SU-DHL-6 (cell line): ENCODE results near the gene GOT1.

ENCODE experiments used
- CTCF ChIP-seq: fragments of 200-600 bp; sonication (generic); IDR thresholded peaks from one replicate; pipeline ENCODE4 v1.5.1; 2017; ENCODE audit warnings: antibody characterized with exemption, mild to moderate bottlenecking, low read length, moderate library complexity; ENCODE audit not compliant: insufficient read depth, poor library complexity, severe bottlenecking
- EZH2phosphoT487 ChIP-seq: fragments of 200-600 bp; sonication (generic), shearing (Covaris generic); conservative IDR thresholded peaks from 2 replicates; pipeline ENCODE4 v1.6.1; 2018; ENCODE audit warnings: mild to moderate bottlenecking, antibody characterized with exemption, low read length, moderate library complexity, mixed read lengths

- no peak for TF ChIP-seq CTCF
- TF ChIP-seq EZH2phosphoT487, result no peak
Measured at GRCh38 chr10:99432047-99432446, 1.6 kb upstream of the GOT1 start.
